Stimulated activated CD4-positive, alpha-beta T cell treated with anti-CD3 and anti-CD28 coated beads, Interleukin-2, amount 100 ng/mL, for 24 hours (primary cell): ENCODE measurements around the gene MAZ.

Experiments
- DNase-seq, 2 donors: peaks; one replicate each; pipeline ENCODE4 v3.0.0-alpha.2; 2020

The MAZ gene

DNA sequence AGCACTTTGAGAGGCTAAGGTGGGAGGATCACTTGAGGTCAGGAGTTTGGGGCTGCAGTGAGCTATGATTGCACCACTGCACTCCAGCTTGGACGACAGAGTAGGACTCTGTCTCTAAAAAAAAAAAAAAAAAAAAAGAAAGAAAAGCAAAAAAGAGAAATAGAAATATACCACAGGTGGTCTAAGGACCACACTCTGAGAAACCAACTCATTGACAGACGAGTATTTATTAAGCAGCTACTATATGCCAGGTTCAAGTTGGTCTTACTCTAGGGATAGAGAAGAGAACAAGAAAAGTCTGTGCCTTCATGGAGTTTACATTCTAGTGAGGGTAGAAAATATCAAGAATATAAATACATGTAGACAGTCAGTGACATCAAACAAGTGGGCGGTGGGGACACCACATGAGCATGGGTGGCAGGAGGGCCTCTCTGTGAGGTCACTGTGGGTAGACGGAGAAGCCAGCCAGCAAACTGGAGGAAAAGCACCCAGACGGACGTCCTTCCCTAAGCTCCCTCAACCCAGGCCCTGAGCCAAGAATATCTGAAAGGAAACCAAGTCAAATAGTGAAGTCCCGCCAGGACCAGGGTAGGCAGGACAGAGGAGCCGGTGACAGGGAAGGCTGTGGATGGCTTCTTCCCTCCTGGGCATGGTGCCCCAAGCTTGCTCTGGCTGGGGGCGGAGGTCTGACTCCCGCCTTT, 52.0 kb downstream of the MAZ start:
- no peak for DNase-seq

DNA sequence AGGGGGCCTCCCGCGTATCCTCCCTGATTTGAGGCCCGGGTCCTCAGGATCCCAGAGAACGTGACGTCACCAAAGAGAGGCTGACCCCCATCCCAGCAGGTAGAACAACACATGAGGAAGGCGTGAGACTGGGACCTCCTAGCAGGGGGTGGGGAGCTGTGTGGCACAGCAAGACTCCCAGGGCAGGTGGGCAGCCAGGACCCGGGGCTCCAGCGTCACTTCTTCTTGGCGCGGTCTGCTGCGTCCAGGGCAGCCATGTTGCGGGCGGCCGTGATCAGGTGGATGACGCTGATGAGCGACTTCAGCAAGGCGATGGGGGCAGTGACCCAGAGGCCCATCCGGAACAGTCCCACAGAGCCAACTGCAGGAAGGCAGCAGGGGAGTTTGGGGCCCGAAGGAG, 52.6 kb downstream of the MAZ start:
- no peak for DNase-seq

DNA sequence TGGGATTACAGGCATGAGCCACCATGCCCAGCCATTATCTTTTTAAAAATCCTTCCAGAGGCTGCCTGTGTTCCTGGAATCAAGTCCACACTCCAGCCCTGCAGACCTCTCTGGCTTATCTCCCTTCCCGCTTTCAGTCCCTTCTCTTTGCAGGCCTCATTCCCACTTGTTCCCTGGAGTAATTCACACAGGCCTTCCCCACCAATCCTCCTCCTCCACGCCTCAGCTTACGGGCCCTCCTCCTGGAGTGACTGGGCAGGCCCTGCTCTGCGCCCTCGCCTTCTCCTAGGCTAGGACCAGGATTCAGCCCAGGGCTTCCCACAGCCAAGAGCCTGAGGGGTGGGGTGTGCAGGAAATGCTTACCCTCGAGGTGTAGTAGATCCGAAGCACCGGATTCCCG, 53.9 kb downstream of the MAZ start:
- no peak for DNase-seq
